Inflammatory macrophage treated with lipopolysaccharide for 1 hour (primary cell): Measurements from ENCODE around the gene PSMF1.
A peak's percentile ranks its signal among the peaks of the same experiment; 100 is the strongest.

Experiments used
- DNase-seq, 2 donors: peaks; one replicate each; pipeline ENCODE4 v3.0.0-alpha.2; 2020 to 2022

Gene PSMF1

DNA sequence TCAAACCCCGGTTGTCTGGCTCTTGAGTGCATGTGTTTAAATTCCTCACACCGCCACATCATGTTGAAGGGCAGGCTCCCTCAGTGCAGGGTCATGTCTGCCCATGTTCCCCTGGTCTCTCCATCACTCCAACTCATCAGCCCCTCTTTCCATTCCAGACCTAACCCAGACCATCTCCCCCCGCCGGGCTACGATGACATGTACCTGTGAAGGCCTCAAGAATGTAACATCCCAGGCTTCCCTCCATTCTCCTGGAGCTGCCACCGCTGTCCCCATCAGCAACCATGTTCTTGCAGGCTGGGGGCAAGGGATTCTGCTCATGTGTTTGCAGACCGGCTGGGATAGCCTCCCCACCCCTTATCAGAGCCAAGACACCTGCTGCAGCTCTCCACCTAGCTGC is 46.5 kb downstream of the PSMF1 start:
- no peak for DNase-seq

DNA sequence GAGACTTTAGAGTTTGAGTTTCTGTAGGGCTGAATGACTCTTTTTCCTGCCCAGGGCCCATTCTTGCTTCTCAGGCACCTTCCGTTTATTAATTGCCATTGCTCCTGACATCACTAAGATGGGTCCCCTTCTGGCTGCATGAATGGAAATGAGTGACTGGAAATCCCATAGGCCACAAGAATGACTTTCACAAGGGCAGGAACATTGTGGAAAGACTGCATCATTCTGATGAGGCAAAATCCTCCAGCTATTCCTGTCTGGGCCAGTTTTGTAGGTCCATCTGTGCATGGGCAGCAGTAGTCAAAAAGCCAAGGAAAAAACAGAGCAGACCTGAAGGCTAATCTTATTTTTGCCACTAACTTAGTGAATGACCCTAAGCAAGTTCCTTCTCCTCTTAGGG is 47.1 kb downstream of the PSMF1 start:
- DNase-seq: no peak

DNA sequence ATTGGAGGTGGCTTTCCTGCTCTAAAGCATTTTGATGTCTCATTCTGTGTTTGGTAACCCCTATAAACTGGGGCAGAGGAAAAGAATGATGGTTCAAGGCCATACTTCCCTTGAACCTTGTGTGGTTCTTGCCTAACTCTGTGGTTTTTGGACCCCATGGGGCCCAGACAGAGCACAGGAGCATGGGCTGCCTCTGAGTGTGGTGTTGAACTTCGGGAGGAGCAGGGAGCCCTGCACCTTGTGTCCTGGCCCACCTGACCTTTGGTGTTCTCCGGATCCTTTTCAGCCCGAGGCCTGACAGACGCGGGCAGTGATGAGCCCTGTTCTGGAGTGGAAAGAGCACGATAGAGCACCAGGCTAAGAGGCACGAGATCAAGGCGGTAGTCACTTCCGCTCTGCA is 47.5 kb downstream of the PSMF1 start:
- no peak for DNase-seq

DNA sequence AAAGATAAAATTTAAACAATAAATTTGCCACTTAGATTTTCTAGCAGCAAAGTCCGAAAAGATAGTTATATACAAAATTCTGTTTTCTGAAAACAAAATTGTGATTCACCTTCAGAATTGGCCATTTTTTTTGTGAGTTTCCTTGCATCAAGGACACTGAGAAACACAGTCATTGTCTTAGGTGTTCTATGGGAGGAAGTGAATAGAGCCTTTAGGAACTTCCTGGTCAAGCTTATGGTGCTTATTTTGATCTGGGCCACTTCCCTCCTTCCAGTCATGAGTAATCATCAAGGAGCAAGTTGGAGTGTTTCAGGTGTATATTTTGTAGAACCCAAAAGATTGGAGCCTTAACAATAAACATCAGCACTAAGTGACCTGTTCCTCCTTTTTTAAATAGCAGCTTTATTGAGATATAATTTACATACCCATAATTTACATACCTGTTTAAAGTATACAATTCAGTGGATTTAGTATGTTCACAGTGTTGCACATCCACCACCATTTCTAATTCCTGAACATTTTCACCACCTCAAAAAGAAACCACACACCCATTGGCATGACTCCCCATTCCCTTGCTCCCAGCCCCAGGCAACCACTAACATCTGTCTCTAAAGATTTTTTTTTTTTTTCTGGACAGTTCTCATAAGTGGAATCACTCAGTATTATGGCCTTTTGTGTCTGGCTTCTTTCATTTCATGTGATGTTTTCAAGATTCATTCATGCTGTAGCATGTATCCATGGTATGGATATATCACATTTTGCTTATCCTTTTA is 48.7 kb downstream of the PSMF1 start:
- DNase-seq: no peak

GRCh38 chr20:1169224-1169623 is 50.8 kb downstream of the PSMF1 start:
- DNase-seq: no peak

GRCh38 chr20:1171461-1172093 is 53.2 kb downstream of the PSMF1 start:
- DNase-seq: peak in 1 of 2 donors; percentile 24

GRCh38 chr20:1173698-1174097 is 55.3 kb downstream of the PSMF1 start:
- no peak for DNase-seq

DNA sequence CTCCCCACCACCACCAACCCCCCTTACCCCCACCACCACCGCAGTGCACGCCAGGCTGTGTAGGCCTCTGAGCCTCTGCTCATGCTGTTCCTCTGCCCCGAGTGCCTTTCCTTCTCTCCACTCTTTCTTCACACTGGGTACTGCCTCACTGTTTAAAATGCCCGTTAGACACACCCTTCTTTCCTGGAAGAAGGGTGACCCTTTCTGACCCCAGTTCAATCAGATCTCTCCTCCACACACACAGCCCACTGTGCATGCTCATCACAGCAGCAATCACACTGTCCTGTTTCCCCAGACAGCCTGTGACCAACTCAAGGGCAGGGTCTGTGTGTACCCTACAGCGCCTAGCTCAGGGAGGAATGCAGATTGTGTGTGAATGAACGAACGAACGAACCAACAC is 56.4 kb downstream of the PSMF1 start:
- DNase-seq: no peak

GRCh38 chr20:1177680-1178079 is 59.3 kb downstream of the PSMF1 start:
- DNase-seq: no peak

GRCh38 chr20:1178103-1178502 is 59.7 kb downstream of the PSMF1 start:
- DNase-seq: no peak

- no peak for DNase-seq
These were observed 60.2 kb downstream of the PSMF1 start for GRCh38 chr20:1178623-1179022.

GRCh38 chr20:1180949-1181348 is 62.5 kb downstream of the PSMF1 start:
- DNase-seq: no peak

GRCh38 chr20:1182106-1182505 is 63.7 kb downstream of the PSMF1 start:
- DNase-seq: peak; percentile 44 to 63

DNA sequence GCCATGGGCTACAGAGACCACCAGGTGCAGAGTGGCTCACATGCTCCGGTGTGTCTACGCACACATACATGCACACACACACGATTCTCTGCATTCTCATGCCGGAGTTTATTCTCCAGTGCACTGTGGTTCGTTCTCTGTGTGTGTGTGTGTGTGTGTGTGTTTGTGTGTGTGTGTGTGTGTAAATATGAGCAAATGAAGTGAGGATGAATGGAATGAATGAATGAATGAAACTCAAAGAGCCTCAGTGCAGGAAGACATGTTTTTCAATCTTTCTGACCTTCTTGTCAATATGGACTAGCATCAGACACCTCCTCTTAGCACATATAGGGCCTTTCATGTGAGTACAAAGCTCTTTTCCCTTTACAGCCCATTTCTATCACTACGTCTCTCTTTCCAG is 64.8 kb downstream of the PSMF1 start:
- DNase-seq: no peak

DNA sequence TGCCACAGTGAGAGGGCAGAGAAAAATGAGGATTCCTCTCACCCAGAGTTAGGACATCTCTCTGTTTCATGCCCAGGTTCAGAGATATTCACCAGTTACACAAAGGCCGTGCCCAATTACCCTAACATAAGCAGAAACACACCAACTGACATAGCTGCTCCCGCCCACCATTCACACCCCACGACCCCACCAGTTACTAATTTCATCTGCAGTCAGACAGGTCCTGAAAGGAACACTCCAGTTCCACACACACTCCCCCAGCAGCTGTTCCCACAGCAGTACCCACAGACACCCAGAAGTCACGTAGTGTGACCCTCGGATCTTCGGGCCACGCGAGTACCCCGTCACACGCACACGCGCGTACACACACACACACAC is 65.8 kb downstream of the PSMF1 start:
- no peak for DNase-seq

- no peak for DNase-seq
These were observed 66.4 kb downstream of the PSMF1 start, which contains the start of gene TMEM74B for GRCh38 chr20:1184638-1185315. Gene TMEM74B (minus strand): TSS chr20:1184981. CDS start chr20:1183801, 1,180 bp downstream.

DNA sequence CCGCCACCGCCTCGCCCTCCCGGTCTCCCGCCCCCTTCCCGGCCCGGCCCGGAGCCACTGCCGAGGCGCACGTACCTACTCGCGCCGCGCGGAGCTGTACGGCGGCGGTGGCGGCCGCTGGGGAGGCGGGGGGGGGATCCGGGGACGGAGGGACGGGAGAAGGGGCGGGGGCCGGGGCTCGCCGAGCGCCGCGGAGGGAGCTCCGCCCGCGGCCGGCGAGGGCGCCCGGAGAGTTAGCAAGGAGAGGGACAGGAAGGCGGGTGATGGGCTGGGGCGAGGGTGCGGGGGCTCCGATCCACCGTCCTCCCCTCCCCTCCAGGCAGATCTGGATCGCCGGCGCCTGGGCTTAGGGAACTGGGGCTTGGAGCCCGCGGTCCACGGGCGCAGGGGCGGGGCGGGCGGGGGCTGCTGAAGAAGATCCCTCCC is 66.9 kb downstream of the PSMF1 start:
- DNase-seq: no peak

- peak; percentile 35 to 50 for DNase-seq
These were observed 67.5 kb downstream of the PSMF1 start for GRCh38 chr20:1185790-1186334.

GRCh38 chr20:1186367-1186991 is 68.1 kb downstream of the PSMF1 start:
- DNase-seq: no peak

DNA sequence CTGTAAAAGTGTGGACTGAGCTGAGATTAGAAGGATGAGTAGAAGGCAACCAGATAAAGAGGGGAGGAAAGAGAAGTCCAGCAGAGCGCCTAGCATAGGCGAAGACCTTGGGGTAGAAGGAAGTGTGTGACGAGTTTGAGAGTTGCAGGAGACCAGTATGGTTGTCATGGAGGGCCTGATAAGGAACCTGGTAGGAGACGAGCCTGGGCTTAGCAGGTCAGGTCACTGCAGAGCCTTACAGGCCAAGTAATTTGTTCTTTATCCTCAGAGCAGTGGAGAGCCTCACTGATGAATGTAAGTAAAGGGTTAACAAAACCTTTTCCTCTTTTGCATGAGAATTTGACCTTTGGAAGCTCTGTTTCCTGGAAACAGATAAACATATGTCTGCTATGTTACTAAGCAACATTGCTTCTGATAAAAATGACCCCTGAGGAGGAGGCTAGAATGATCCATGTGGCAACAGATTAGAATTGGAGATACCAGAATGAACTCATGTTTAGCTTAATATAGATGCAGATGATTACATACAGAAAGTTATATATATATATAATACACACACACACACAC is 69.3 kb downstream of the PSMF1 start:
- no peak for DNase-seq

DNA sequence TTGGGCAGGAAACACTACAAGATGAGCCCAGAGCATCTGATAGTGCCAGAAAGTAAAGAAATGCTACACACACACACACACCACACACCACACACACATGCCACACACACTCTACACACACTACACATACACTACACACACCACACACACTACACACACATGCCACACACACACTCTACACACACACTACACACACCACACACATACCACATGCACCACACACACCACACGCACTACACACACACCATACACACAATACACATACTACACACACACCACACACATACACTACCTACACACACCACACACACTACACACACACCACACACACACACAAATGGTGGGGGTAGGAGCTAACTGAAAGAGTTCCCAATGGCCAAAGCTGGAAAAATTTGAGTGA is 69.9 kb downstream of the PSMF1 start:
- DNase-seq: no peak

DNA sequence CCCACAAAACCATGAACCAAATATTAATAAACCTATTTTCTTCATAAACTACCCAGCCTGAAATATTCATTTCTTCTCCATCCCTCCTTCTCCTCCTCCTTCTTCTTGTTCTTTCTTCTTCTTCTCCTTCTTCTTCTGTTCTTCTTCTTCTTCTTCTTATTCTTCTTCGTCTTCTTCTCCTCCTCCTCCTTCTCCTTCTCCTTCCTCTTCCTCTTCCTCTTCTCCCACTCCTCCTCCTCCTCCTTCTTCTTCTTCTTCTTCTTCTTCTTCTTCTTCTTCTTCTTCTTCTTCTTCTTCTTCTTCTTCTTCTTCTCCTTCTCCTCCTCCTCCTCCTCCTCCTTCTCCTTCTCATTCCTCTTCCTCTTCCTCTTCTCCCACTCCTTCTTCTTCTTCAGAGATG is 71.4 kb downstream of the PSMF1 start:
- no peak for DNase-seq

DNA sequence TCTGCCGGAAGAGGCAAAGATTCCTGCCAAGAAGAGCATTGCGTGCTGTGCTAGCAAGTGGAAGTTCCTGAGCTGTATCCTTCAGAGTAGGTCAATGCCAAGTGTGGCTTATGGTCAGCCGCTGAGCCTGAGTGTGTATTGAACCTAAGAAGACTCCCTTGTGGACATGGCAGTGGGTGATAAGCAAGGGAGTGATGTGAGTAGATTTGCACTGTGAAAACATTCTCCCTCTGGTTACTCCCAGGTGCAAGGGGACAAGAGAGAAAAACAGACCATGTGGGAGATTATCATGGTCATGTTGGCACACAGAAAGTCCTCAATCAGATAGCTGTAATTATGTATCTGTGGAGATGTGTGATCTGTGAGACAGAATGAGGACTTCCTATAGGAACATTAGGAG is 72.4 kb downstream of the PSMF1 start:
- DNase-seq: no peak
